Stomach (tissue), 9 donors: ENCODE data around the gene HOXC4. TPM values are rescaled to one million over a fixed set of nuclear protein-coding genes. Genes with fewer than 3 reads are reported as not detected.
A peak's percentile ranks its signal among the peaks of the same experiment; 100 is the strongest.

Experiments used
- DNase-seq, 2 donors: peaks; one replicate each; pipeline versions ENCODE4 v3.0.0 to v3.0.0-alpha.2; 2013 to 2019
- H3K27ac ChIP-seq, 5 donors: fragments of 200-600 bp in 4 of 5; sonication (generic) in 4 of 5; one replicate each; pipeline ENCODE4 v1.5.1; 2013 to 2019; ENCODE audit warnings: mild to moderate bottlenecking in 1 of 5, moderate library complexity in 1 of 5
- H3K27me3 ChIP-seq, 3 donors: fragments of 200-600 bp; sonication (generic); one replicate each; pipeline ENCODE4 v1.5.1; 2017 to 2019; ENCODE audit warnings: mixed run types in 1 of 3
- H3K36me3 ChIP-seq, 4 donors: fragments of 200-600 bp; sonication (generic); 1 replicate in 3 of 4; 2 replicates in 1 of 4; pipeline ENCODE4 v1.5.1; 2016 to 2019
- H3K4me1 ChIP-seq, 4 donors: fragments of 200-600 bp; sonication (generic); one replicate each; pipeline ENCODE4 v1.5.1; 2016 to 2019
- H3K4me3 ChIP-seq, 4 donors: fragments of 200-600 bp; sonication (generic) in 3 of 4; one replicate each; pipeline ENCODE4 v1.5.1; 2016 to 2019; ENCODE audit warnings: mild to moderate bottlenecking in 1 of 4
- H3K9me3 ChIP-seq, 4 donors: fragments of 200-600 bp; sonication (generic); one replicate each; pipeline ENCODE4 v1.5.1; 2016 to 2019
- CTCF ChIP-seq, 7 experiments: fragments of 450-650 bp in 4 of 7; fragments of 200-600 bp in 3 of 7; sonication (generic) in 3 of 7; IDR thresholded peaks; one replicate each; pipeline ENCODE4 v1.5.1; 2016 to 2019; ENCODE audit warnings: antibody characterized with exemption in 7 of 7, control low read depth in 2 of 7, mild to moderate bottlenecking in 1 of 7
- EP300 ChIP-seq: sonication (generic); formaldehyde crosslinking; IDR thresholded peaks from one replicate; pipeline ENCODE4 v1.6.1; 2017; ENCODE audit warnings: antibody characterized with exemption
- POLR2A ChIP-seq, 4 donors: fragments of 450-650 bp; IDR thresholded peaks; one replicate each; pipeline ENCODE4 v1.6.1; 2016; ENCODE audit warnings: antibody characterized with exemption in 4 of 4, control low read depth in 2 of 4, mild to moderate bottlenecking in 1 of 4, moderate library complexity in 1 of 4
- POLR2AphosphoS5 ChIP-seq, 3 donors: sonication (generic); formaldehyde crosslinking; IDR thresholded peaks; one replicate each; pipeline ENCODE4 v1.6.1; 2016; ENCODE audit warnings: antibody characterized with exemption in 3 of 3
- WGBS, 5 donors: extraction: QIAGEN DNeasy Blood & Tissue Kit in 3 of 5; methylation state at CpG; one replicate each; pipeline versions ENCODE4 v1.1.5 to v1.1.7; 2013 to 2018; 5-methylcytosine and 5-hydroxymethylcytosine counted together
- intact Hi-C: fragments of 100-400 bp; cut with DNase I; formaldehyde crosslinking; loops from one replicate; pipeline ENCODE4 v1.15.1; 2023; ENCODE audit warnings: low total_unique reads
- polyA plus RNA-seq, 3 donors: library from polyadenylated mRNA; stranded (reverse); fragments of 200-250 nt; gene quantifications; one replicate each; pipeline ENCODE4 v1.2.3, GENCODE V29; 2013
- total RNA-seq, 5 donors: library from RNA; depleted of rRNA; stranded (reverse); fragments of >200 nt; gene quantifications; one replicate each; pipeline versions ENCODE4 v1.1.0 to v1.2.3, GENCODE V29; 2014 to 2016
- donor health status: healthy with polysubstance abuse.
- donor health status: Bipolar disorder and iron deficiency.
- donor health status: healthy.

Gene HOXC4
- total and polyA plus RNA-seq, 8 donors, result 0.92 to 3.7 (median 2.6) TPM; not detected in 3

- Histone ChIP-seq H3K4me1 (peaks cover 15 to 32% (median 25%) of the 10 kb centered on the region in 4 donors), H3K27me3 (peaks cover 43 to 100% (median 98%) of the 10 kb centered on the region in 3 donors), H3K27ac (no peak overlapping the region), H3K9me3 (no peaks in the 10 kb centered on the region), H3K36me3 (no peaks in the 10 kb centered on the region), H3K4me3 (no peak overlapping the region)
- TF ChIP-seq POLR2A (IDR thresholded peaks at IDR 0.05) (no peak), POLR2AphosphoS5 (IDR thresholded peaks at IDR 0.05) (no peak), EP300 (no peak), CTCF (IDR thresholded peaks at IDR 0.05) (no peak)
- DNase-seq, result no peak
- intact Hi-C loops, result loop anchor here (5.0 kb wide), 1 partner anchor 199 kb away; no protein-coding TSS in a partner anchor
- 13 to 34% (median 26%) methylated on average over 2 of the region's 2 CpGs for WGBS, 5 donors
These were observed 45.4 kb upstream of the HOXC4 start for GRCh38 chr12:54008260-54008552.

GRCh38 chr12:54009171-54010052 lies 44.2 kb upstream of the HOXC4 start:
- 3 to 6% (median 5%) methylated on average over 35 to 51 of the region's 51 CpGs for WGBS, 5 donors
- DNase-seq, result no peak
- intact Hi-C loops, result loop anchor here (5.0 kb wide), 1 partner anchor 198 kb away; no protein-coding TSS in a partner anchor
- no peak overlapping the region for H3K27ac ChIP-seq
- no peaks in the 10 kb centered on the region for H3K9me3 ChIP-seq
- TF ChIP-seq POLR2AphosphoS5 (IDR thresholded peaks at IDR 0.05), result no peak
- TF ChIP-seq CTCF (IDR thresholded peaks at IDR 0.05), result no peak
- TF ChIP-seq EP300, result no peak
- no peak for TF ChIP-seq POLR2A (IDR thresholded peaks at IDR 0.05)
- H3K4me3 ChIP-seq, result peak overlapping the region in 3 of 4 donors; percentile 16 to 41 (median 22)
- H3K36me3 ChIP-seq, result no peaks in the 10 kb centered on the region
- peaks cover 42 to 100% (median 98%) of the 10 kb centered on the region in 3 donors for H3K27me3 ChIP-seq
- H3K4me1 ChIP-seq, result peaks cover 15 to 36% (median 28%) of the 10 kb centered on the region in 4 donors

- no peak overlapping the region for H3K27ac ChIP-seq
- DNase-seq, result no peak
- H3K36me3 ChIP-seq, result no peaks in the 10 kb centered on the region
- peaks cover 18 to 42% (median 33%) of the 10 kb centered on the region in 4 donors for H3K4me1 ChIP-seq
- 10 to 23% (median 19%) methylated on average over 10 of the region's 10 CpGs for WGBS, 5 donors
- intact Hi-C loops, result no loop called here
- H3K4me3 ChIP-seq, result no peak overlapping the region
- H3K9me3 ChIP-seq, result peaks cover 0 to 5% (median 0%) of the 10 kb centered on the region in 4 donors
- TF ChIP-seq EP300, result no peak
- TF ChIP-seq CTCF (IDR thresholded peaks at IDR 0.05), result no peak
- TF ChIP-seq POLR2AphosphoS5 (IDR thresholded peaks at IDR 0.05), result no peak
- TF ChIP-seq POLR2A (IDR thresholded peaks at IDR 0.05), result no peak
- H3K27me3 ChIP-seq, result peaks cover 43 to 100% (median 98%) of the 10 kb centered on the region in 3 donors
These were observed 43.3 kb upstream of the HOXC4 start for GRCh38 chr12:54010053-54010971.
